ENCODE measurements around the gene TAS1R2. TPM values are rescaled to one million over a fixed set of nuclear protein-coding genes. Genes with fewer than 3 reads are reported as not detected.

TAS1R2 gene
- total and polyA plus RNA-seq, 2 of the 4 experiments (the other 2 are of a cell fraction): not detected

GRCh38 chr1:18814874-18815531, 44.5 kb downstream of the TAS1R2 start:
- POLR2A ChIA-PET (ENCODE audit: unreplicated experiment): interaction anchor here (0.6 kb wide), 1 partner anchor 421 kb away, joined by 5 read pairs; no protein-coding TSS in a partner anchor
- no peak overlapping the region for H3K23ac ChIP-seq (ENCODE audit: low read depth, low read length)
- peak overlapping the region; percentile 14 for H2AFZ ChIP-seq (replicated peaks; ENCODE audit: low read length, poor library complexity)
- TF ChIP-seq RAD21 (IDR thresholded peaks at IDR 0.05; ENCODE audit: low read length): no peak
- TF ChIP-seq BHLHE40 (IDR thresholded peaks at IDR 0.05; ENCODE audit: low read depth, low read length): no peak
- no peak for TF ChIP-seq RFX5 (IDR thresholded peaks at IDR 0.05; ENCODE audit: low read depth, low read length)
- no peak for TF ChIP-seq MXI1 (IDR thresholded peaks at IDR 0.05; ENCODE audit: borderline replicate concordance, low read depth, low read length)
- TF ChIP-seq USF2 (IDR thresholded peaks at IDR 0.05; ENCODE audit: low read depth, low read length): no peak
- no peak for TF ChIP-seq ELK1 (IDR thresholded peaks at IDR 0.05; ENCODE audit: borderline replicate concordance, low read depth, low read length)
- TF ChIP-seq SMC3 (IDR thresholded peaks at IDR 0.05; ENCODE audit: low read depth, low read length): no peak
- no peak for TF ChIP-seq CTCF (conservative IDR thresholded peaks at IDR 0.05; ENCODE audit: low read depth, low read length)
- TF ChIP-seq RCOR1 (IDR thresholded peaks at IDR 0.05; ENCODE audit: insufficient replicate concordance, low read length): no peak
- TF ChIP-seq MAFK (IDR thresholded peaks at IDR 0.05; ENCODE audit: low read depth, low read length): no peak
- TF ChIP-seq MAZ (IDR thresholded peaks at IDR 0.05; ENCODE audit: borderline replicate concordance, low read depth, low read length): no peak
- no peak for TF ChIP-seq NFE2L2 (IDR thresholded peaks at IDR 0.05; ENCODE audit: low read depth, low read length)
- TF ChIP-seq POLR2A (IDR thresholded peaks at IDR 0.05; ENCODE audit: low read depth, low read length): no peak
- TF ChIP-seq CEBPB (IDR thresholded peaks at IDR 0.05; ENCODE audit: low read depth, low read length): no peak
- TF ChIP-seq FOS (IDR thresholded peaks at IDR 0.05; ENCODE audit: low read depth, low read length): no peak
- TF ChIP-seq CHD1 (IDR thresholded peaks at IDR 0.05; ENCODE audit: low read depth, low read length): no peak
- BruUV-seq (replicated peaks): no TSS peak
- dilution Hi-C loops (cut with HindIII; ENCODE audit: low sequenced_read_pairs, unreplicated experiment) (no loop called here), in situ Hi-C loops (cut with MboI; ENCODE audit: low sequenced_read_pairs) (no loop called here), intact Hi-C loops (cut with micrococcal nuclease) (no loop called here)
- no peaks in the 10 kb centered on the region for H3K36me3 ChIP-seq (ENCODE audit: control insufficient read depth, insufficient read depth, low read length)
- H3K9ac ChIP-seq (ENCODE audit: low read depth, low read length): no peak overlapping the region
- H2BK5ac ChIP-seq (ENCODE audit: low read depth, low read length, poor library complexity, severe bottlenecking): no peak overlapping the region
- H4K91ac ChIP-seq (ENCODE audit: insufficient read depth, low read depth, low read length): no peak overlapping the region
- no peak overlapping the region for H3K27ac ChIP-seq (ENCODE audit: insufficient read depth, low read length)
- no peaks in the 10 kb centered on the region for H3K9me1 ChIP-seq (ENCODE audit: insufficient read depth, low read length)
- no peak overlapping the region for H3K4me2 ChIP-seq (ENCODE audit: low read depth, low read length)
- DNase-seq (no peak), ATAC-seq (ENCODE audit: low read depth) (no peak)
- no peak overlapping the region for H2BK120ac ChIP-seq (ENCODE audit: low read depth, low read length)
- no peaks in the 10 kb centered on the region for H3K79me1 ChIP-seq (ENCODE audit: low read depth in 1 of 2, low read length in 2 of 2)
- no peak overlapping the region for H3K4ac ChIP-seq (ENCODE audit: low read depth, low read length)
- H2BK15ac ChIP-seq (ENCODE audit: low read depth, low read length): no peak overlapping the region
- H2AK9ac ChIP-seq (replicated peaks; ENCODE audit: low read depth, low read length, poor library complexity): no peak overlapping the region
- no peak overlapping the region for H2BK20ac ChIP-seq (ENCODE audit: low read depth, low read length)
- H3K9me3 ChIP-seq (ENCODE audit: control insufficient read depth, insufficient read depth, low read length): no peaks in the 10 kb centered on the region
- H4K8ac ChIP-seq (ENCODE audit: low read depth in 2 of 2, low read length in 2 of 2): no peak overlapping the region
- H3K18ac ChIP-seq (ENCODE audit: low read depth, low read length): no peak overlapping the region
- no peaks in the 10 kb centered on the region for H3K4me1 ChIP-seq (ENCODE audit: control insufficient read depth, insufficient read depth, low read length)
- H3K4me3 ChIP-seq (ENCODE audit: insufficient read depth, low read depth, low read length): no peak overlapping the region
- peaks cover 24% of the 10 kb centered on the region for H3K27me3 ChIP-seq (ENCODE audit: control insufficient read depth, insufficient read depth, low read length)
- H2AK5ac ChIP-seq (ENCODE audit: low read depth, low read length): no peak overlapping the region
- WGBS, 2 experiments (ENCODE audit: extremely low coverage in 2 of 2, insufficient read length in 1 of 2): 51% methylated on average over 3 of the region's 10 CpGs; no CpG with 5 or more reads in 1 of the 2 experiments
- H3K14ac ChIP-seq (replicated peaks; ENCODE audit: low read depth, low read length): no peak overlapping the region
- H4K20me1 ChIP-seq (ENCODE audit: insufficient read depth, low read length): no peaks in the 10 kb centered on the region
- H4K5ac ChIP-seq (ENCODE audit: low read depth, low read length): no peak overlapping the region
- no peak overlapping the region for H3K56ac ChIP-seq (ENCODE audit: extremely low read depth, insufficient read depth, low read length)
- CTCF ChIA-PET: no interaction called here
